Endothelial cell of umbilical vein (primary cell): ENCODE results near the gene IPO11. TPM values are rescaled to one million over a fixed set of nuclear protein-coding genes. Genes with fewer than 3 reads are reported as not detected.

Experiments used
- BruUV-seq: library from RNA; stranded (reverse); fragments of 400-500 nt; replicated peaks from 2 replicates; lab custom pipeline; 2021; lab: Mats Ljungman, UMichigan
- CTCF ChIA-PET: fragments of 300-600, 350-600 bp; sonication (Branson Sonifier 250); formaldehyde crosslinking; loops from one replicate; lab custom pipeline; 2021; ENCODE audit warnings: antibody characterized with exemption, inconsistent platforms; lab: Charles Lee
- POLR2A ChIA-PET: fragments of 300-600, 350-600 bp; sonication (Branson Sonifier 250); formaldehyde crosslinking; loops from one replicate; lab custom pipeline; 2021; ENCODE audit warnings: antibody characterized with exemption, inconsistent platforms; lab: Charles Lee
- DNase-seq: peaks from one replicate; pipeline ENCODE4 v3.0.0-alpha.2; 2011; ENCODE audit warnings: low read depth, low spot score
- FAIRE-seq: peaks from 2 replicates; lab custom pipeline; 2011; peaks lifted over from hg19 to GRCh38; lab: Jason Lieb, UNC
- H2AFZ ChIP-seq: 2 replicates; pipeline ENCODE4 v1.6.0; 2012; ENCODE audit warnings: low read depth, low read length, control low read depth, inconsistent platforms
- H3K27ac ChIP-seq: 2 replicates; pipeline ENCODE4 v1.5.1; 2011; ENCODE audit warnings: low read depth, mild to moderate bottlenecking, control low read depth, low read length, moderate library complexity; ENCODE audit not compliant: insufficient read depth
- H3K27me3 ChIP-seq, 2 experiments: 2 replicates each; pipeline versions ENCODE4 v1.6.0 to v1.6.1; 2011; ENCODE audit warnings: low read length in 2 of 2, mixed read lengths in 1 of 2; ENCODE audit not compliant: control insufficient read depth in 2 of 2, insufficient read depth in 2 of 2
- H3K36me3 ChIP-seq, 2 experiments: 2 replicates in 1 of 2; 3 replicates in 1 of 2; pipeline ENCODE4 v1.5.1; 2011; ENCODE audit warnings: low read length in 2 of 2, mild to moderate bottlenecking in 1 of 2, moderate library complexity in 1 of 2; ENCODE audit not compliant: control insufficient read depth in 2 of 2, insufficient read depth in 2 of 2; ENCODE audit errors: extremely low read depth in 1 of 2
- H3K4me1 ChIP-seq: 3 replicates; pipeline ENCODE4 v1.5.1; 2011; ENCODE audit warnings: mild to moderate bottlenecking, low read length; ENCODE audit not compliant: control insufficient read depth, insufficient read depth; ENCODE audit errors: extremely low read depth
- H3K4me2 ChIP-seq: 2 replicates; pipeline ENCODE4 v1.6.1; 2011; ENCODE audit warnings: low read length, control low read depth, mixed read lengths; ENCODE audit not compliant: insufficient read depth
- H3K4me3 ChIP-seq, 3 experiments: fragments of 200-600 bp in 1 of 3; sonication (generic), shearing (Covaris generic) in 1 of 3; replicated peaks in 1 of 3; 2 replicates each; pipeline ENCODE4 v1.5.1; 2011 to 2016; ENCODE audit warnings: control low read depth in 3 of 3, low read length in 3 of 3, mild to moderate bottlenecking in 2 of 3, inconsistent platforms in 1 of 3, low read depth in 1 of 3, moderate library complexity in 1 of 3; ENCODE audit not compliant: insufficient read depth in 1 of 3
- H3K79me2 ChIP-seq: 2 replicates; pipeline ENCODE4 v1.6.0; 2012; ENCODE audit warnings: low read length, inconsistent platforms; ENCODE audit not compliant: control insufficient read depth, insufficient read depth
- H3K9ac ChIP-seq: replicated peaks from 2 replicates; pipeline ENCODE3; 2011; ENCODE audit warnings: low read length, control low read depth; ENCODE audit not compliant: insufficient read depth; ENCODE audit errors: extremely low read depth
- H3K9me1 ChIP-seq: replicated peaks from 3 replicates; pipeline ENCODE4 v1.6.0; 2011; ENCODE audit warnings: mild to moderate bottlenecking, low read length; ENCODE audit not compliant: control insufficient read depth, insufficient read depth; ENCODE audit errors: extremely low read depth
- H3K9me3 ChIP-seq: replicated peaks from 2 replicates; pipeline ENCODE4 v1.5.1; 2012; ENCODE audit warnings: low read length, inconsistent platforms; ENCODE audit not compliant: control insufficient read depth, insufficient read depth
- H4K20me1 ChIP-seq: replicated peaks from 2 replicates; pipeline ENCODE3; 2011; ENCODE audit warnings: mild to moderate bottlenecking, low read length; ENCODE audit not compliant: control insufficient read depth, insufficient read depth; ENCODE audit errors: extremely low read depth
- CTCF ChIP-seq, 2 donors: IDR thresholded peaks; 1 replicate in 1 of 2; 2 replicates in 1 of 2; pipeline ENCODE4 v1.5.1; 2011; ENCODE audit warnings: low read length in 2 of 2, mild to moderate bottlenecking in 2 of 2, moderate library complexity in 2 of 2, control low read depth in 1 of 2, inconsistent platforms in 1 of 2, low read depth in 1 of 2; ENCODE audit not compliant: insufficient read depth in 1 of 2; ENCODE audit errors: extremely low read depth in 1 of 2
- EZH2 ChIP-seq: IDR thresholded peaks from 2 replicates; pipeline ENCODE4 v1.6.1; 2012; ENCODE audit warnings: borderline replicate concordance, low read depth, mild to moderate bottlenecking, moderate library complexity, low read length, inconsistent platforms; ENCODE audit not compliant: severe bottlenecking
- FOS ChIP-seq: IDR thresholded peaks from 2 replicates; pipeline ENCODE4 v1.6.1; 2011; ENCODE audit warnings: mild to moderate bottlenecking, low read length, moderate library complexity, borderline replicate concordance; ENCODE audit not compliant: insufficient read depth
- GATA2 ChIP-seq: IDR thresholded peaks from 2 replicates; pipeline ENCODE4 v1.7.0; 2011; ENCODE audit warnings: low read depth, mild to moderate bottlenecking, moderate library complexity, mixed read lengths, low read length; ENCODE audit not compliant: insufficient read length, insufficient read depth
- JUN ChIP-seq: IDR thresholded peaks from 2 replicates; pipeline ENCODE4 v1.6.1; 2011; ENCODE audit warnings: borderline replicate concordance, low read depth; ENCODE audit not compliant: insufficient read length, insufficient read depth
- MAX ChIP-seq: IDR thresholded peaks from 2 replicates; pipeline ENCODE4 v1.6.1; 2011; ENCODE audit not compliant: insufficient read depth, insufficient read length
- MYC ChIP-seq: IDR thresholded peaks from one replicate; pipeline ENCODE4 v1.6.1; 2011; ENCODE audit warnings: mild to moderate bottlenecking, low read depth, low read length
- POLR2A ChIP-seq: IDR thresholded peaks from 2 replicates; pipeline ENCODE4 v1.6.1; 2012; ENCODE audit warnings: low read depth, mild to moderate bottlenecking, control low read depth, low read length
- POLR2AphosphoS5 ChIP-seq: IDR thresholded peaks from 2 replicates; pipeline ENCODE4 v1.6.1; 2012; ENCODE audit warnings: low read depth, mild to moderate bottlenecking, control low read depth, low read length, moderate library complexity; ENCODE audit not compliant: insufficient read depth
- dilution Hi-C: fragments of 300-500 bp; cut with MboI; formaldehyde crosslinking; loops from one replicate; pipeline ENCODE4 v1.15.0; 2019; ENCODE audit warnings: low sequenced_read_pairs; ENCODE audit not compliant: extremely low pct_ligation_motif_present
- intact Hi-C: fragments of 100-400 bp; cut with micrococcal nuclease; formaldehyde crosslinking; loops from one replicate; pipeline ENCODE4 v1.10.0; 2022
- polyA plus RNA-seq, 4 experiments: library from polyadenylated mRNA; depleted of rRNA in 3 of 4; stranded (reverse) in 3 of 4; unstranded in 1 of 4; fragments of >200 nt; gene quantifications; 2 replicates each; pipeline versions ENCODE4 v1.2.1 to v1.2.3, GENCODE V29; 2011 to 2012; ENCODE audit warnings: missing spikeins in 1 of 4
- total RNA-seq: library from RNA; stranded (reverse); gene quantifications from 2 replicates; pipeline ENCODE4 v1.2.3, GENCODE V29; 2021

IPO11 gene
- total and polyA plus RNA-seq, 2 donors (not counting 3 experiments of a cell fraction or from before 2014, with no cell fraction given) = 38.5 to 80.9 TPM

GRCh38 chr5:62568800-62569432, 156.4 kb downstream of the IPO11 start:
- H3K79me2 ChIP-seq = peaks cover 2% of the 10 kb centered on the region
- H3K9me3 ChIP-seq = no peaks in the 10 kb centered on the region
- CTCF ChIA-PET = interaction anchor here (1.5 to 2.4 kb wide), 2 partner anchors 14 to 109 kb away, joined by 5 to 7 read pairs; no protein-coding TSS in a partner anchor
- no peak for FAIRE-seq
- DNase-seq = no peak
- no peaks in the 10 kb centered on the region for H3K27me3 ChIP-seq
- H3K9ac ChIP-seq = no peak overlapping the region
- no TSS peak for BruUV-seq
- H2AFZ ChIP-seq = no peak overlapping the region
- no peak overlapping the region for H3K4me2 ChIP-seq
- no peak overlapping the region for H3K27ac ChIP-seq
- no peak for TF ChIP-seq MAX
- no peak for TF ChIP-seq GATA2
- TF ChIP-seq MYC = no peak
- TF ChIP-seq POLR2A = no peak
- no peak for TF ChIP-seq EZH2
- no peak for TF ChIP-seq POLR2AphosphoS5
- no peak for TF ChIP-seq FOS
- TF ChIP-seq CTCF (IDR thresholded peaks at IDR 0.05; ENCODE audit: extremely low read depth in 1 of 2, insufficient read depth in 1 of 2, low read depth in 1 of 2, low read length in 2 of 2) = no peak
- no peak for TF ChIP-seq JUN
- dilution Hi-C loops (no loop called here), intact Hi-C loops (no loop called here)
- POLR2A ChIA-PET = no interaction called here
- H3K9me1 ChIP-seq = no peaks in the 10 kb centered on the region
- H4K20me1 ChIP-seq = no peaks in the 10 kb centered on the region
- no peaks in the 10 kb centered on the region for H3K36me3 ChIP-seq
- no peak overlapping the region for H3K4me3 ChIP-seq
- peaks cover 3% of the 10 kb centered on the region for H3K4me1 ChIP-seq
